ENCODE results near the gene NTRK2. TPM values are rescaled to one million over a fixed set of nuclear protein-coding genes. Genes with fewer than 3 reads are reported as not detected.

Gene NTRK2
- total and polyA plus RNA-seq, 4 experiments from 2014 or later: 0.11 to 0.18 (median 0.12) TPM; not detected in 1

GRCh38 chr9:84686068-84686467 is 16.5 kb downstream of the NTRK2 start:
- H3K27me3 Mint-ChIP-seq: peaks cover 0 to 2% of the 10 kb centered on the region in 2 donors
- no peaks in the 10 kb centered on the region for H3K4me1 Mint-ChIP-seq
- Histone ChIP-seq H3K9me3 (ENCODE audit: control insufficient read depth in 1 of 2, low read length in 2 of 2) (no peaks in the 10 kb centered on the region), H3K36me3 (ENCODE audit: insufficient read depth, low read length) (no peaks in the 10 kb centered on the region), H3K4me1 (ENCODE audit: insufficient read depth, low read length) (no peaks in the 10 kb centered on the region), H3K27ac (ENCODE audit: low read depth, low read length) (no peak overlapping the region), H3K4me3 (ENCODE audit: low read length in 2 of 2) (no peak overlapping the region), H3K27me3 (ENCODE audit: insufficient read depth, low read length) (no peaks in the 10 kb centered on the region)
- CTCF ChIA-PET (ENCODE audit: partially characterized antibody): no interaction called here
- peaks cover 0 to 2% (median 0%) of the 10 kb centered on the region in 8 donors for H3K9me3 Mint-ChIP-seq
- no peak overlapping the region for H3K4me3 Mint-ChIP-seq
- POLR2A ChIA-PET (ENCODE audit: partially characterized antibody): no interaction called here
- no peak overlapping the region for H3K27ac Mint-ChIP-seq
- intact Hi-C loops (cut with micrococcal nuclease): no loop called here
- DNase-seq: no peak
- no peaks in the 10 kb centered on the region for H3K36me3 Mint-ChIP-seq

GRCh38 chr9:84688956-84689355 is 19.4 kb downstream of the NTRK2 start:
- Mint-ChIP-seq H3K4me1 (peaks cover 0 to 2% (median 0%) of the 10 kb centered on the region in 4 donors), H3K27ac (no peak overlapping the region), H3K27me3 (peaks cover 0 to 2% of the 10 kb centered on the region in 2 donors), H3K36me3 (no peaks in the 10 kb centered on the region), H3K4me3 (no peak overlapping the region), H3K9me3 (peaks cover 0 to 4% (median 0%) of the 10 kb centered on the region in 8 donors)
- Histone ChIP-seq H3K9me3 (ENCODE audit: control insufficient read depth in 1 of 2, low read length in 2 of 2) (no peaks in the 10 kb centered on the region), H3K4me3 (ENCODE audit: low read length in 2 of 2) (no peak overlapping the region), H3K27me3 (ENCODE audit: insufficient read depth, low read length) (no peaks in the 10 kb centered on the region), H3K36me3 (ENCODE audit: insufficient read depth, low read length) (no peaks in the 10 kb centered on the region), H3K27ac (ENCODE audit: low read depth, low read length) (no peak overlapping the region), H3K4me1 (ENCODE audit: insufficient read depth, low read length) (no peaks in the 10 kb centered on the region)
- DNase-seq: no peak
- intact Hi-C loops (cut with micrococcal nuclease): no loop called here
- CTCF ChIA-PET (ENCODE audit: partially characterized antibody): no interaction called here
- POLR2A ChIA-PET (ENCODE audit: partially characterized antibody): no interaction called here

GRCh38 chr9:84691634-84692033 is 22.1 kb downstream of the NTRK2 start:
- CTCF ChIA-PET (ENCODE audit: partially characterized antibody): no interaction called here
- Histone ChIP-seq H3K27me3 (ENCODE audit: insufficient read depth, low read length) (no peaks in the 10 kb centered on the region), H3K9me3 (ENCODE audit: control insufficient read depth in 1 of 2, low read length in 2 of 2) (no peaks in the 10 kb centered on the region), H3K4me1 (ENCODE audit: insufficient read depth, low read length) (no peaks in the 10 kb centered on the region), H3K4me3 (ENCODE audit: low read length in 2 of 2) (no peak overlapping the region), H3K27ac (ENCODE audit: low read depth, low read length) (no peak overlapping the region), H3K36me3 (ENCODE audit: insufficient read depth, low read length) (no peaks in the 10 kb centered on the region)
- Mint-ChIP-seq H3K9me3 (peaks cover 0 to 4% (median 0%) of the 10 kb centered on the region in 8 donors), H3K36me3 (no peaks in the 10 kb centered on the region), H3K27me3 (no peaks in the 10 kb centered on the region), H3K27ac (peak overlapping the region in 1 of 7 donors; percentile 29), H3K4me1 (peaks cover 0 to 5% (median under 1%) of the 10 kb centered on the region in 4 donors), H3K4me3 (no peak overlapping the region)
- no peak for DNase-seq
- intact Hi-C loops (cut with micrococcal nuclease): no loop called here
- POLR2A ChIA-PET (ENCODE audit: partially characterized antibody): no interaction called here

GRCh38 chr9:84694248-84694647 is 24.7 kb downstream of the NTRK2 start:
- Histone ChIP-seq H3K4me1 (ENCODE audit: insufficient read depth, low read length) (no peaks in the 10 kb centered on the region), H3K27ac (ENCODE audit: low read depth, low read length) (no peak overlapping the region), H3K4me3 (ENCODE audit: low read length in 2 of 2) (no peak overlapping the region), H3K9me3 (ENCODE audit: control insufficient read depth in 1 of 2, low read length in 2 of 2) (no peaks in the 10 kb centered on the region), H3K36me3 (ENCODE audit: insufficient read depth, low read length) (no peaks in the 10 kb centered on the region), H3K27me3 (ENCODE audit: insufficient read depth, low read length) (no peaks in the 10 kb centered on the region)
- H3K4me3 Mint-ChIP-seq: peak overlapping the region; percentile 42 to 81 (median 71)
- peaks cover 0 to 4% (median 0%) of the 10 kb centered on the region in 8 donors for H3K9me3 Mint-ChIP-seq
- DNase-seq: no peak
- intact Hi-C loops (cut with micrococcal nuclease): no loop called here
- no peaks in the 10 kb centered on the region for H3K36me3 Mint-ChIP-seq
- peaks cover 0 to 5% (median under 1%) of the 10 kb centered on the region in 4 donors for H3K4me1 Mint-ChIP-seq
- CTCF ChIA-PET (ENCODE audit: partially characterized antibody): interaction anchor here (7.1 kb wide), 1 partner anchor 86 kb away, joined by 38 read pairs; no protein-coding TSS in a partner anchor
- H3K27ac Mint-ChIP-seq: peak overlapping the region in 4 of 7 donors; percentile 3 to 82 (median 48)
- POLR2A ChIA-PET (ENCODE audit: partially characterized antibody): no interaction called here
- peaks cover 0 to under 1% of the 10 kb centered on the region in 2 donors for H3K27me3 Mint-ChIP-seq

GRCh38 chr9:84697042-84697441 is 27.5 kb downstream of the NTRK2 start:
- Mint-ChIP-seq H3K9me3 (peaks cover 0 to 6% (median 0%) of the 10 kb centered on the region in 8 donors), H3K27me3 (peaks cover 0 to 3% of the 10 kb centered on the region in 2 donors), H3K4me1 (peaks cover 0 to 5% (median under 1%) of the 10 kb centered on the region in 4 donors), H3K27ac (no peak overlapping the region), H3K36me3 (no peaks in the 10 kb centered on the region), H3K4me3 (no peak overlapping the region)
- POLR2A ChIA-PET (ENCODE audit: partially characterized antibody): no interaction called here
- Histone ChIP-seq H3K36me3 (ENCODE audit: insufficient read depth, low read length) (no peaks in the 10 kb centered on the region), H3K4me3 (ENCODE audit: low read length in 2 of 2) (no peak overlapping the region), H3K27ac (ENCODE audit: low read depth, low read length) (no peak overlapping the region), H3K4me1 (ENCODE audit: insufficient read depth, low read length) (no peaks in the 10 kb centered on the region), H3K27me3 (ENCODE audit: insufficient read depth, low read length) (no peaks in the 10 kb centered on the region), H3K9me3 (ENCODE audit: control insufficient read depth in 1 of 2, low read length in 2 of 2) (no peaks in the 10 kb centered on the region)
- intact Hi-C loops (cut with micrococcal nuclease): loop anchor here (1.0 kb wide), 1 partner anchor 84 kb away; no protein-coding TSS in a partner anchor
- DNase-seq: no peak
- CTCF ChIA-PET (ENCODE audit: partially characterized antibody): interaction anchor here (1.0 to 7.1 kb wide), 4 partner anchors 11 to 83 kb away, joined by 3 to 38 read pairs (median 4); no protein-coding TSS in a partner anchor

GRCh38 chr9:84697509-84698114 is 28.1 kb downstream of the NTRK2 start:
- CTCF ChIA-PET (ENCODE audit: partially characterized antibody): interaction anchor here (1.3 to 7.1 kb wide), 3 partner anchors 10 to 83 kb away, joined by 3 to 38 read pairs (median 6); no protein-coding TSS in a partner anchor
- no peak overlapping the region for H3K27ac ChIP-seq (ENCODE audit: low read depth, low read length)
- no peak overlapping the region for H3K4me3 ChIP-seq (ENCODE audit: low read length in 2 of 2)
- no peaks in the 10 kb centered on the region for H3K36me3 Mint-ChIP-seq
- peaks cover 0 to 5% (median under 1%) of the 10 kb centered on the region in 4 donors for H3K4me1 Mint-ChIP-seq
- peaks cover 0 to 3% of the 10 kb centered on the region in 2 donors for H3K27me3 Mint-ChIP-seq
- H3K9me3 ChIP-seq (ENCODE audit: control insufficient read depth in 1 of 2, low read length in 2 of 2): no peaks in the 10 kb centered on the region
- intact Hi-C loops (cut with micrococcal nuclease): loop anchor here (1.0 kb wide), 1 partner anchor 84 kb away; no protein-coding TSS in a partner anchor
- H3K36me3 ChIP-seq (ENCODE audit: insufficient read depth, low read length): no peaks in the 10 kb centered on the region
- peak in 4 of 5 donors; percentile 13 to 22 (median 16) for DNase-seq
- H3K4me3 Mint-ChIP-seq: no peak overlapping the region
- no peak overlapping the region for H3K27ac Mint-ChIP-seq
- POLR2A ChIA-PET (ENCODE audit: partially characterized antibody): no interaction called here
- peaks cover 0 to 5% (median 0%) of the 10 kb centered on the region in 8 donors for H3K9me3 Mint-ChIP-seq
- H3K27me3 ChIP-seq (ENCODE audit: insufficient read depth, low read length): no peaks in the 10 kb centered on the region
- no peaks in the 10 kb centered on the region for H3K4me1 ChIP-seq (ENCODE audit: insufficient read depth, low read length)

- peaks cover 0 to 3% of the 10 kb centered on the region in 2 donors for H3K27me3 Mint-ChIP-seq
- Histone ChIP-seq H3K36me3 (ENCODE audit: insufficient read depth, low read length) (no peaks in the 10 kb centered on the region), H3K9me3 (ENCODE audit: control insufficient read depth in 1 of 2, low read length in 2 of 2) (no peaks in the 10 kb centered on the region), H3K4me3 (ENCODE audit: low read length in 2 of 2) (no peak overlapping the region), H3K4me1 (ENCODE audit: insufficient read depth, low read length) (no peaks in the 10 kb centered on the region), H3K27me3 (ENCODE audit: insufficient read depth, low read length) (no peaks in the 10 kb centered on the region), H3K27ac (ENCODE audit: low read depth, low read length) (no peak overlapping the region)
- H3K36me3 Mint-ChIP-seq: no peaks in the 10 kb centered on the region
- DNase-seq: no peak
- ChIA-PET CTCF (ENCODE audit: partially characterized antibody) (interaction anchor here (3.1 to 7.1 kb wide), 2 partner anchors 10 to 82 kb away, joined by 6 to 38 read pairs; no protein-coding TSS in a partner anchor), POLR2A (ENCODE audit: partially characterized antibody) (no interaction called here)
- intact Hi-C loops (cut with micrococcal nuclease): no loop called here
- no peak overlapping the region for H3K4me3 Mint-ChIP-seq
- no peak overlapping the region for H3K27ac Mint-ChIP-seq
- H3K9me3 Mint-ChIP-seq: peaks cover 0 to 3% (median 0%) of the 10 kb centered on the region in 8 donors
- H3K4me1 Mint-ChIP-seq: peaks cover 0 to 5% (median under 1%) of the 10 kb centered on the region in 4 donors
These were observed 28.8 kb downstream of the NTRK2 start for GRCh38 chr9:84698323-84698722.

Measured in CD4-positive, alpha-beta memory T cell (primary cell).